ENCODE results near the gene ADAM8.

DNA sequence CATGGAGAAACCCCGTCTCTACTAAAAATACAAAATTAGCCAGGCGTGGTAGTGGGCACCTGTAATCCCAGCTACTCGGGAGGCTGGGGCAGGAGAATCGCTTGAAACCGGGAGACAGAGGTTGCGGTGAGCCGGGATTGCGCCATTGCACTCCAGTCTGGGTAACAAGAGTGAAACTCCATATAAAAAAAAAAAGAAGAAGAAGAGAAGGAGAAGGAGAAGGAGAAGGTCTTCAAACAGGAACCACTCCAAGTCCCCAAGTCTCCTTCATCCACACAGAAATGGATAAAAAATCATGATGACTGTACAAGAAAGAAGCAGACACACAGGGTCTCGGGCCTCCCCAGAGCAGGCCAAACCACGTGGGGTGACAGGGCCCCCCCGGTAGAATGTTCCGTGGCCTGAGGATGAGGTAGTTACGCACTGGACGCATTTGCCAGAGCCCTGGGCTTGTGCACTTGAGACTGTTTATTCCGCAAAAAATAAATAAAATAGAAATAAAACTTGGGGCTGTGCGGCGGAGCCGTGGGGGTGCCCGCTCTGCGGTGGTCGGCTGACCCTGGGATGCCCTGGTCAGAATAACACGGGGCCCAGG, 23.2 kb downstream of the ADAM8 start:
- TF ChIP-seq, protein P1, sequence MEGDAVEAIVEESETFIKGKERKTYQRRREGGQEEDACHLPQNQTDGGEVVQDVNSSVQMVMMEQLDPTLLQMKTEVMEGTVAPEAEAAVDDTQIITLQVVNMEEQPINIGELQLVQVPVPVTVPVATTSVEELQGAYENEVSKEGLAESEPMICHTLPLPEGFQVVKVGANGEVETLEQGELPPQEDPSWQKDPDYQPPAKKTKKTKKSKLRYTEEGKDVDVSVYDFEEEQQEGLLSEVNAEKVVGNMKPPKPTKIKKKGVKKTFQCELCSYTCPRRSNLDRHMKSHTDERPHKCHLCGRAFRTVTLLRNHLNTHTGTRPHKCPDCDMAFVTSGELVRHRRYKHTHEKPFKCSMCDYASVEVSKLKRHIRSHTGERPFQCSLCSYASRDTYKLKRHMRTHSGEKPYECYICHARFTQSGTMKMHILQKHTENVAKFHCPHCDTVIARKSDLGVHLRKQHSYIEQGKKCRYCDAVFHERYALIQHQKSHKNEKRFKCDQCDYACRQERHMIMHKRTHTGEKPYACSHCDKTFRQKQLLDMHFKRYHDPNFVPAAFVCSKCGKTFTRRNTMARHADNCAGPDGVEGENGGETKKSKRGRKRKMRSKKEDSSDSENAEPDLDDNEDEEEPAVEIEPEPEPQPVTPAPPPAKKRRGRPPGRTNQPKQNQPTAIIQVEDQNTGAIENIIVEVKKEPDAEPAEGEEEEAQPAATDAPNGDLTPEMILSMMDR (conservative IDR thresholded peaks at IDR 0.05; ENCODE audit: low read depth, low read length) = no peak
- no peak for TF ChIP-seq CEBPB (IDR thresholded peaks at IDR 0.05; ENCODE audit: low read depth, low read length)
- no peak for TF ChIP-seq BHLHE40 (IDR thresholded peaks at IDR 0.05; ENCODE audit: low read depth, low read length)
- no peak for TF ChIP-seq RFX5 (IDR thresholded peaks at IDR 0.05; ENCODE audit: low read depth, low read length)
- no peak for TF ChIP-seq MXI1 (IDR thresholded peaks at IDR 0.05; ENCODE audit: borderline replicate concordance, low read depth, low read length)
- TF ChIP-seq POLR2A (IDR thresholded peaks at IDR 0.05; ENCODE audit: low read depth, low read length) = no peak
